ENCODE results near the gene MAP3K3.

Gene MAP3K3

DNA sequence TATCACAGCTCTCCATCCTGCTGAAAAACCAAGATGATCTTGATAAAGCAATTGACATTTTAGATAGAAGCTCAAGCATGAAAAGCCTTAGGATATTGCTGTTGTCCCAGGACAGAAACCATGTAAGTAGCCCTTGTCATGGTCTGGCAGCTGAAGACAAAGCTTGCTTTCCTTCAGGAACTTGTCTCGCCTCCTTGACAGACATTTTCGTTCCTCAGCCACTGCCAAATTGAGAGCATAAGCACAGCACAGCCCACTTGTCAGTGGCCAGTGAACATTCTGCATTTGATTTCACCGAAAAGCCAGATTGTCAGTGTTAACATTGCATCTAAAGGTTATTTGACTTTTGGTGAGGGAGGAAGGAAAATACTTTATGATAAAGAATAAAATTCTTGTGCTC, 35.6 kb downstream of the MAP3K3 start:
- DNase-seq, result no peak

- no peak for DNase-seq
These were observed 36.1 kb downstream of the MAP3K3 start for GRCh38 chr17:63658366-63658765.

DNA sequence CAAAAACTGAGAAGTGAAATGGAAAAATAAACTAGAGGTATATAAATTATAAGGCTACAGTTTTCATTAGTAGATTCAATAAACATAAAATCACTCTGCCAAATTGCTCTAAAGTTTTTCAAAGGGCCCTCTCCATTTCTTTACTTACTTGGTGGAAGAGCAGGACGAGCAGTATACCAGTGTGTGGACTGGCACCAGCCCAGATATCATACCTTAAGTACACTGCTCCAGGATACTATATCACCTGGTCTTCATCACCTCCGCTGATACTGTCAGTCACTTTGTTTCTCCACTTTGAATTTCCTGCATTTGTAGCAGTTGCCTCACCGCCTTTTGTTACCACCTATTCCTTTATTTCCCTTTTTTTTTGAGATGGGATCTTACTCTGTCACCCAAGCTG, 37.6 kb downstream of the MAP3K3 start:
- no peak for DNase-seq

- DNase-seq, result no peak
These were observed 43.5 kb downstream of the MAP3K3 start for GRCh38 chr17:63665527-63666214.

DNA sequence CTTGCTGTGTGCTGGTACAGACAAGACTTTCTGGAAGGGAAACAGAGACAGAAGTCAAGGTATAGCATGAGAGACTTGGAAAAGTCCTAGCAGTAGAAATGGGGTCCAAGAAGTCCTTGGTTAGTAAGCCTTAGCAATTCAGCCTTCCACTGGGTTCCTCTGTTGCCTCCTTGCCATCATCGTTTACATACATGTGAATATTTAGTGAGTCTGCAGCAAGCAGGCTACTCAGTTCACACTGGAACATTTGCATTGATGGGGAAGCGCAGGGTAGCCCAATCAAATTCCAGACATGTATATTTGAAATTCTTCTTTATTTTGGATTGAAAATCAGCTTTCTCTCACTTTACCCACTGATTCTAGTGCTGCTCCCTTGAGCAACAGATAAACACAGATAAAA, 50.6 kb downstream of the MAP3K3 start:
- DNase-seq, result no peak

- no peak for DNase-seq
These were observed 53.0 kb downstream of the MAP3K3 start for GRCh38 chr17:63675231-63675606.

GRCh38 chr17:63675607-63676546, 53.7 kb downstream of the MAP3K3 start:
- DNase-seq, result no peak

- no peak for DNase-seq
These were observed 54.4 kb downstream of the MAP3K3 start for GRCh38 chr17:63676584-63676983.

DNA sequence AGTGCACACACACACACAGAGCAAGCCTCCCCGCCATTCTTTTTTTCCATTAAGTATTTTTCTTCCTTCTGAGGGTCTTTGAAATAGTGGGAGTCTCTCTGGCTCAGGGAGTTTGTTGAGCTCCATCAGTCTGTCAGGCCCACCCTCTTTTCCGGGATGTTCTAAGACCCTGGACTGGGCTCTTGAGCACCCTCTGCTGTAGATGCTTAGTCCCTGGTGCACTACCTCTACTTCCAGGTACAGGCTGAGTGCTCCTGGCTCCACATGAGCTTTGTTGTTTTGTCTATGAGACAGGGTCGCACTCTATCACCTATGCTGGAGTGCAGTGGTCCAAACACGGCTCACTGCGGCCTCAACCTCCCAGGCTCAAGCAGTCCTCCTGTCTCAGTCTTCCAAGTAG, 57.0 kb downstream of the MAP3K3 start:
- no peak for DNase-seq

DNA sequence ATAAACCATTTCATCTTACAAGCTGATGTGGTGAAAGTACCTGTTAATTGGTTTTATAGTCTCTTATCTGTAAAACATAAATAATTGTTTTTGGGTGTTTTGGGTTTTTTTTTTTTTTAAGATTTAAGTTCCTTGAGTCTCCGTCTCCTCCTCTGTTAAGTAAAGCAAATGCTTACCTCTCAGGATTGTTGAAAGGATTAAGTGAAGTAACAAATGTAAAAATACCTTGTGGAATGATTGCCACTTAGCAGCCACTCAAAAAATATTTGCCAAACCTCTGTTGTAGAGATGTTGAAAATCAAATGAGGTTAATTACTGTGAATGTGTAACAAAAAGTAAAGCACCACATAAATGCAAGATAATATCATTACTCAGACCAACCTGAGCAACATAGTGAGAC, 58.5 kb downstream of the MAP3K3 start:
- no peak for DNase-seq

DNA sequence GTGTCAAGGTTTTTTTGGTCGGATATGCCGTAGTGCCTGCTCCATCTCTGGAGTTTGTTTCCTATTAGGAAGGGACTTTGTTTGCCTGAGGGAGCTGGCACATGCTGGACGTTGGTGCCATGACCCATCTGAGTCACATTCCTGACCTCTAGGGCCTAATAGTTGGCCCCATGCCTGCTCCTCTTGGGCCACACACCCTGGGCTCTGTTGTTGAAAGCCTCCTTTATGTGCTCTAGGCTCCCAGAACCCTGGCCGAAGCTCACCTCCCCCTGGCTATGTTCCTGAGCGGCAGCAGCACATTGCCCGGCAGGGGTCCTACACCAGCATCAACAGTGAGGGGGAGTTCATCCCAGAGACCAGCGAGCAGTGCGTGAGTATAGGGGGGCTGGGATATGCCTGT, 59.3 kb downstream of the MAP3K3 start:
- DNase-seq, result no peak

- DNase-seq, result no peak
These were observed 60.2 kb downstream of the MAP3K3 start for GRCh38 chr17:63682441-63682840.

DNA sequence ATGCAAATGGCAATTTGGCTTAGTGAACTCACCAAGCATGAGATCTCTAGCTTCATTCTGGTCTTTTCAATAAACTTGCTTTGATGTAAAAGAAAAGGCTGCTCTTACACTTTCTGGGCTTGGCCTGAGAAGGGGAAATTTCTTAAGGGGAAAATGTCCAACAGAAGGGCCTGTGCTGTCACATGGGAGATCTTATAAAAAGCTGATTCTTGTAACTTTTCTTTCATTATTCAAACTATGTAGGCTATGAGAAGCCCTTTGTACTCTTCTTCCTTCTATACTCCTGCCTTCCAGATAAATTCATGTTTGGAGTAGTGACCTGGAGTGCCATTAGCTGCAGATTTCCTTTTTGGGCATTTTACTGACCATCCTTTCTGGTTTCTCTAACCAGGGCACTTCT, 60.8 kb downstream of the MAP3K3 start:
- no peak for DNase-seq

DNA sequence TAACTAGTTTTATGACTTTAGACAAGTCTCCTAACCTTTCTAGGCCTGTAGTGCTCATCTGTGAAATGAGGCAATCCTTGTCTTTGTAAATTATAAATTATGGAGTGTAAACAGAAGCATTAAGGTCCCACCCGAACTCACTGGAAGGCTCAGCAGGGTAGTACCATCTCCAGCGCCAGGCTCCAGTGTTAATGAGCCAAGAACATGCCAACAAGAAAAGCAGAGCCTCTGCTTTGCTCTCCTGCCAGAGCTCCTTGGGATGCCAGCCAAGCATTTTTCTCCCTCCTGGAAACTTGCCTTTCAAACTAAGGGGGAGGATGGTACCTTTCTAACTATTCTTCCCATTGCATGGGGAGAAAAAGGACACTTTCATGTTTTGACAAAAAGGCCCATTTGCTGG, 62.8 kb downstream of the MAP3K3 start:
- DNase-seq, result no peak

- DNase-seq, result no peak
These were observed 63.4 kb downstream of the MAP3K3 start for GRCh38 chr17:63685578-63685977.

DNA sequence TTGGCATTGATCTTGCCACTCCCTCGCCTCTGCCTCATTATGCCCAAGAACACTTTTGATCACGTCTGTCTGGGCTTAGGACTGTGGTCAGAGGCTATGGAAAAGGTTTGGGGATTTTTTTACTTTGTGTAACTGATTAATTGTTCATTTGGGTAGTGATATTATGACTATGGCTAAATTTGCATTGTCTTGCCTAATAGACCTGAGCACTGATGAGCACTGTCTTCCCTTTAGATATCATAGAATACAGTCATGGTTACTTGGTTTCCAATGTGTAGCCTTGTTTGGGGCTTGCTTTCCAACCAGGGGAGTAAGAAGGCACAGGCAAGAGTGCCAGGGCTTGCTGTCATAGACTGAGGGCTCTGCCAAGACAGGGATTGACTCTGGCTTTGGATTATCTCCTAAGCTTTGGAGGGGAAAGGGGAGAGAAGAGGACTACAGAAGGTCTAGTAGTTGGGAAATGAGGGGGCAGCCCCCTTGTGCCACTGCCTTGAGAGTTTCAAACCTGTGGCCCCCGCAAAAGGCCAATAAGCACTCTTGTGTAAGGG, 64.0 kb downstream of the MAP3K3 start:
- no peak for DNase-seq

DNA sequence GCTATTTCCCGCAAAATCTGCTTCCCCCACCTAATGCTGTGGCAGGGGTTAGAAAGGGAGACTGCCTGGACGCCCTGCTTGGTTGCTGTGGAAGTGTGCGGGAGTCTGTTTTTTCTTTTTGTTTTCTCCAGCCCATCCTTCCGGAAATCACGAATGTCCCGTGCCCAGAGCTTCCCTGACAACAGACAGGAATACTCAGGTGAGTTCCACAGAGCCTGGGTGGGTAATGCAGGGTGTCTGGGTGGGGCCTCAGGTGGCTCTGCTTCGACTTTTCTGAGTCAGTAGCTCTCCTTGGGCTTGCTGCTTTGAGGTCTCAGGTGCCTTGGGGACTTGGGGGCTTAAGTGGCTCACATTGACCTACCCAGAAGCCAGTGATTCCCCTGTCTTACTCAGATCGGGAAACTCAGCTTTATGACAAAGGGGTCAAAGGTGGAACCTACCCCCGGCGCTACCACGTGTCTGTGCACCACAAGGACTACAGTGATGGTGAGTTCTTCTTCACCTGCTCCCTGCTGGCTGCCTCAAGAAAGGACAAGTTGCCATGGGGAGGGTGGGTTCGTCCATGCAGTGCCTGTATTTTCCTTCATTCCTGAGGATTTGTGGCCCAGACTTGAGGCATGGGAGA, 66.3 kb downstream of the MAP3K3 start:
- DNase-seq, result no peak

GRCh38 chr17:63689479-63689878, 67.3 kb downstream of the MAP3K3 start:
- no peak for DNase-seq

GRCh38 chr17:63692195-63692816, 70.1 kb downstream of the MAP3K3 start:
- no peak for DNase-seq

DNA sequence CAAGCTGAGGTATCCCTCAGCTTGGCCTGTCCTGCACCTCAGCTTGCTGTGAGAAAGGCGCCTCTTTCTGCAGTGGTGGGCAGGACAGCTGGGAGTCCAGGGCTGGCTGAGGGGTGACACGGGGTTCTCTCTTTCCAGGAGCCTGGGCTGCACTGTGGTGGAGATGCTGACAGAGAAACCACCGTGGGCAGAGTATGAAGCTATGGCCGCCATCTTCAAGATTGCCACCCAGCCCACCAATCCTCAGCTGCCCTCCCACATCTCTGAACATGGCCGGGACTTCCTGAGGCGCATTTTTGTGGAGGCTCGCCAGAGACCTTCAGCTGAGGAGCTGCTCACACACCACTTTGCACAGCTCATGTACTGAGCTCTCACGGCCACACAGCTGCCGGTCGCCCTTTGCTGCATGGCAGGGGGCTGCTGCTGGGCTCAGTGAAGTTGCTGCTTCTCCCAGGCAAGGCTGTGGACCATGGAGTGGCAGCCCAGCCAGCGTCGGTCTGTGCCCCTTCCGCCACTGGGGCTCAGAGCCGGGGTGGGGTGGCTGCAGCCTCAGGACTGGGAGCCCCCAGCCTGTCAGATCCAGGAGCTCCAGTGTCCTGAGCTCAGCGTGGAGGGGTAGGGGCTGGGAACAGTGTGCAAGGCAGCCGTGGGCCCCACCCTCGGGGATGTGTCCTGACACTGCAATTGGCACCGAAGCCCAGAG, 71.3 kb downstream of the MAP3K3 start:
- no peak for DNase-seq

DNA sequence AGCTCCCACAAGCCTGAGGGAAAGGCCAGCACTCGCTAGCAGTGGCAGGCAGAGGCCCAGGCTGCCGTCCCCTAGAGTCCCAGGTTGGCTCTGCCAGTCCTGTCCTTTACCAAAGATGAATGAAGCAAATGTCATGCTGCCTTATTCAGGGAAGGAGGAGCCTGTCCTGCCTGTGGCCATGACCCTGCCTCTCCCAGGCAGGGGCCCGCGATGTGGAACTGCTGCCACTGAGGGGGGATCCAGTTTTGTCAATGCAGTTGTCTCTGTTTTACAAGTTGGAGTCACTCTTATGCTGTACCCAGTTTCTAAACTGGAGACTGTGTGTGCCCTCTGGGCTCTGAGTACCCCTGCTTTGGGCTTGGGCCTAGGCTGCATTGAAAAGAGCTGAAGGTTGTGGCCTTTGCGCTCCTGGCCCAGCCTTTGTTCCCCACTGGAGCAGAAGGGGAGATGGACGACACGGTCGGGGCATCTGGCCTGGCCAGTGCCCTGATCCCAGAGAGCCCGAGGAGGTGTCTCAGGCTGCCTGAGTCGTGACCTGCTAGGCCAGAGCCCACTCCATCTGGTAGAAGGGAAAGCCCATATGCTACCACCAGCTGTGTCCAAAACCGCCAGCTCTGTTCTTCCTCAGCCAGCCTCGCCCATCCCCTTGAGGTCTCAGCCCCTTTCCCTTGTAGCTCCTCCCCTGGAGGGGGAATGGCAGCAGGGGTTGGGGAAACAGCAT, 72.2 kb downstream of the MAP3K3 start:
- no peak for DNase-seq

Measured in activated naive CD4-positive, alpha-beta T cell treated with anti-CD3 and anti-CD28 coated beads, Interleukin-2, amount 50 U/mL, for 16 hours (primary cell).